ENCODE measurements around the gene OR6S1.
"Not testable (repeated sequence)": the region's sequence is repeated elsewhere in the genome, so short reads cannot be mapped to it uniquely, and the experiment has no call there.

The OR6S1 gene

DNA sequence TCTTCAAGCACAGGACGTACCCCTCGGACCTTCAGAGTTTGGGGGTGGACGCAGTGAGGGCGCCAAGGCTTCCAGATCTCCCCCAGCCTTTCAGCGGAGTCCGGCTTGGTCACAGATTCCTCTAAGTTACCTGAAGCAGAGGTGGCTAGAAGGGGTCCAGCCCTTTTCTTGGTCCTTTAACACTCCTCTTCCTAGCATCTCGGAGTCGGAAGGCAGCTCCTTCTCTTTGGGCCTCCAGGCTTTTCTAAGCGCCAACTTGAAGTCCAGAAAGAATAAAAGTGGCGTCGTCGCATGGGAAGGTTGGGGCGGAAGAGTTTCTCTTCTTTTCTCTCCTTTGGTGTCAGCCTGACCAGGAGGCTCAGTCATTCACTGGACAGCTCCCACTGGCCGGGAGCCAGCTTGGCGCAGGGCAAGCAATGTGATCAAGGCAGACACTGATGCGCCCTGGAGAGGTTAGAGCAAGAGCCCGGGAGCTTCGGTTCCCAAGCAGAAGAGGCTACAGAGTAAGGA lies 9.6 kb downstream of the OR6S1 start:
- no peak for DNase-seq (ENCODE audit: extremely low read depth in 1 of 2, low read depth in 1 of 2)

DNA sequence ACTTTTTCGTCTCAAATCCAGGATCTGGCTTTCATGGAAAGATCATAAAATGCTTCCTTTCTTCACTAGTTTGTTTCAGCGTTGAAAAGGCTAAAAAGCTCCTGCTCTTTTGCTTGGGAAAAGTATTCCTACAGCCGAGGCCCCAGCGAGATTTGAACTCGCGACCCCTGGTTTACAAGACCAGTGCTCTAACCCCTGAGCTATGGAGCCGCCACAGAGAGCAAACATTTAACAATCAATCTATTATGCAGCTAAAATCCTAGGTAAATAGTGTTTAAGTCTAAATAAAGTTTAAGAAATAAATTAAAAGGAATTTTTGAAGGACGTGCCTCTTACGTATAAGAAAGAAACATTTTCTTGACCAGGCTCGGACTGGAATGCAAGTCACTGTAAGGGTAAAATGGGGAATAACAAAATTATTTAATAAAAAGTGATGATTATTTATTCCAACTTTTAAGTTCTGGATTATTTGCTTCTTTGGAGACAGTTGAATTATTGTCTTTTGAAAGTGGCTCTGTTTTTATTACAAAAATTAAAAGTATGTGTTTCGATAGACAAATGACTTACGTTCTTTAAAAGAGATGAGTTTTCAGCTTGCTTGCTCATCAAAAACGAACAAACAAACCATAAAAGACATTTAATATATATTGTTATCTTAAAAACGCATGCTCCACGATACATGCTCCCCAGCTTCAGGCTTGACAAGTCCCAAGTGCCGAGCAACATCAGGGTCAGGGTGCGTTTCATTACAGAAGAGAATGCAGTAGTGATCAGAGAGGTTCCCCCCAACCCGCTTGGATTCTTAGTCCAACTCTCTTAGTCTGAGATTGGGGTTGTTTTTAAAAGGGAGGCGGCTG lies 10.2 kb downstream of the OR6S1 start:
- DNase-seq (ENCODE audit: extremely low read depth in 1 of 2, low read depth in 1 of 2): no peak

DNA sequence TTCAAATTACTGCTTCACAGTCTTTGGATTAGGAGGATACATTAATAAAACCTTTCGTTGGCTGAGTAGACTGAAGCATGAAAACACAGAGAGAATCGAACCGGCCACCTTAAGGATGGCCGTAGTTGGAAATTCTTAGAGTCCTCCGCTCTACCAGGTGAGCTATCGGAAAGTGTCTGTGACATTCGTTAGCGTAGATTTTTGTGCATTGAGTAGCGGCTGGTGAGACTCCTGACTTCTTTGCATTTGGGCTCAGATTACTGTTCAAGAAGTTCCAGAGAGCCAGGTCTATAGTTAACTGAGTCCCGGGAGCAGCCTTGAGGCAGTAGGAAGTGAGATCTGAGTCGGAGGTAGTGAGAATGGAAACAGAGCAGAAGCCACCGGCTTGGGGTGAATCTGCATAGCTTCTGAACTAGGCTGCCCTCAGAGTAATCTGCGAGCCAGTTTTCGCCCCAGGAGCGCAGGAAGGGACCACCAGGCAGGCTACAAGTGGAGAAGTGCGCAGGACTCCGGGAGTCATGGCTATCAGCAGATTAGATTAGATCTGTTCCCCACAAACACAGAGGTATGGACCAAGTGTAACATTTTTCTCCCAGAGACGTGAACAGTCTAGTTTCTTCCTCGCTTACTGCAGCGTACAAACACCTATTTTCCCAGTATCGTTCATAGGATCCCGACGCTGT lies 11.0 kb downstream of the OR6S1 start:
- DNase-seq (ENCODE audit: extremely low read depth in 1 of 2, low read depth in 1 of 2): no peak

DNA sequence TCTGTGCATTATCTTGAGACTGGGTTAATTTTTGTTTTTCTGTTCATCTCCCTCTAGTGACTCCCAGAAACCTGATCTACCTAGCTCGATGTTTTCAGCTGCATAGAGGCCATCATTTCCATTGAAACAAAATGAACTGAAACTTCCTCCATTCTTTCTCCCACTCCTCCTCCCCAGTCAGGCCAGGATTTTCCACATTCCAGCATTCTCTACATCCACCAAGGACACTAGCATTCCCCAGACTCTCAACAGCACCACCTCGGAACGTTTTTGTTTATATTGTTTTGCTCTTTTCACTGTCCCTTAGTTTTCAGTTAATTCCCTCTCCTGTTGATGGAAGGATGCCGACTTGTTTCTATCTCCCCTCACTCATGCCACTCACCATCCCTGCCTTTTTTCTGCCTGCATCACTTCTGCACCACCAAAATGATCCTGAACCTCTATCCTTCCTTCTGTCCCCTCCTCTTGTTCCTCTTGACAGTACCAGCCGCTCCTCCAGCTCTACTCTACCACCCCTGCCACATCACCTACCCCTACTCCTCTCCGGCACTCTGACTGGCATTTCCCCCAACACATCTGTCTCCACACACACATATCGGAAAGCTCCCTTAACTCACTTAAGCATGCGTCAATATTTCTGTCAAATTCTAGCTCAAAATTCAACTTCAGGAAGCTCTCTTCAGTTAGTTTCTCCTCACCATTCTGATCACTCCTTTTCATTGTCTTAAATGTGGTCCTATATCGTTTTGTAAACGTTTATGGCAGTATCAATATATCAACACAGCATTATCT lies 13.2 kb downstream of the OR6S1 start:
- DNase-seq (ENCODE audit: extremely low read depth in 1 of 2, low read depth in 1 of 2): no peak

DNA sequence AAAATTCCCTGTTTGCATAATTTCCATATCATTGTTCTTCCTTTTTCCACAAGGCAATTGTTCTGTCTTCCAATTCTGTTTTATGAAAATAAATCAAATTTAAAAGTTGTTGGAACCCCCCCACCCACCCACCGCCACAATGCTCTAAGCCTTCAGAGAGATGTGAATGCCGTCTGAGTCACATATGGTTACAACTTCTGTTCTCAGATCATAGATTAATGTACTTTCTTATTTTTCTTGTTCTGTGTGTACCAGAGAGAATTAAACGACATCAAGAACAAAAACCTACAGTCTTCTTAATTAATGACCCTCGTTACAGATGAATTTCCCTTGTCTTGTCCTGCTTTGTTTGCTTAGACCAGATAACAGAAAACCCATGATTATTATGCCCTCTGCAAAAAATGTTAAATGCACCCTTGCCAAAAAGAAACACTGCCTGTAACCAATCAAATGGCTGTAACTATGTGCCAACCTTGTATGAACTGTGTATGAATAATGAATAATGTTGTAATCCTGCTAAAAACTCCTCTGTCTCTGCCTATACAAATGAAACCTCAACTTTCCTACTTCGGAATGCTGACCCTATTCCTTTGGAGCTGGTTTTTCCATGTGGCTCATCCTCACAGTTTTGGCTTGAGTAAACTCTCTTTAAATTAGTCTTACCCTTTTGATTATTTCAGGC lies 14.0 kb downstream of the OR6S1 start:
- no peak for DNase-seq (ENCODE audit: extremely low read depth in 1 of 2, low read depth in 1 of 2)

DNA sequence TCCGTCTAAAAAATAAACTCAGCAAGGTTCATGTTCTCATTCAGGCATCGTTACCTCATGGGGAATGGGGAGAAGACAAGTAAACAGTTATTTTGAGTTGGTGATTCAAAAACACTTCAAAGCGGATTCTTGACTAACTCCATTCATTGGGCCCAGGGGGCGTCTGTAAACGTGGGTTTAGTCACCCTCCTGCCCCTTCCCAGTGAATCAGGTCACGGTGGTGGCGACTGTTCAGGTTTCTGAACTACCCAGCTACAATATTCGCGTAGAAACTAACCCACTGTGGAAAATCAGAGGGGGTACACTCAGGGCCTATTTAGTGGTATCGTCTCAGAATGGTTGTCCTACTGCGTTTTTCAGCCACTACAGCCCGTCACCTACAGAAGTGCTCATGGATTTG lies 15.2 kb downstream of the OR6S1 start:
- DNase-seq (ENCODE audit: extremely low read depth in 1 of 2, low read depth in 1 of 2): no peak

DNA sequence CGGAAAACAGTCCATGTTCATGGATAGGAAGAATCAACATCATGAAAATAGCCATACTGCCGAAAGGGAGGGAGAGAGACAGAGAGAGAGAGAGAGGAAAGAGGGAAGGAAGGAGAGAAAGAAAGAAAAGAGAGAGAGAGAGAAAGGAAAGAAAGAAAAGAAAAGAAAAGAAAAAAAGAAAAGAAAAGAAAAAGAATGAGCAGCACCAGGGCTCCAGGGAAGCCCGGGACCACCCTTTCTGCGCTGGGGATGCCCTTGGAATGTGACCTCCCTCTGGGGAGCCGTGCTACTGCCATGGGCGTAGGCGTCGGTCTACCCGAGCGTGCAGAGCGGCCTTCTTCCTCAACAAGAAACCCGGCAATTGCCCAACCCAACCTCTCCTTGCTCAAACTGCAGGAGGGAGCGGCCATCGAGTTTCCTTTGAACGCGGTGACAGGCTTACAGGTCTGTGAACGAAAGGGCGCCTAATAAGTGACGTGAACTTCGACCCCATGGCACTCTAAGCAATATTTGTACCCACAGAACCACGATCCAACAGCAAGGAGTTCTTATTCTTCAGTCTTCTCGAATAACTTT lies 16.9 kb downstream of the OR6S1 start:
- no peak for DNase-seq (ENCODE audit: extremely low read depth in 1 of 2, low read depth in 1 of 2)

DNA sequence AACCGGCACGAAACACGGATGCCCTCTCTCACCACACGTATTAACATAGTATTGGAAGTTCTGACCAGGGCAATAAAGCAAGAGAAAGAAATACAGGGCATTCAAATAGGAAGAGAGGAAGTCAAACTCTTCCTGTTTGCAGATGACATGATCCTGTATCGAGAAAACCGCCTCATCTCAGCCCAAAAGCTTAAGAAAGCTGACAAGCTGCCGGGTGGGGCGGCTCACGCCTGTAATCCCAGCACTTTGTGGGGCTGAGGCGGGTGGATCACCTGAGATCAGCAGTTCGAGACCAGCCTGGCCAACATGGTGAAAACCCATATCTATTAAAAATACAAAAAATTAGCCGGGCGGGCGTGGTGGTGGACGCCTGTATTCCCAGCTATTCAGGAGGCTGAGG lies 17.7 kb downstream of the OR6S1 start:
- no peak for DNase-seq (ENCODE audit: extremely low read depth in 1 of 2, low read depth in 1 of 2)

DNA sequence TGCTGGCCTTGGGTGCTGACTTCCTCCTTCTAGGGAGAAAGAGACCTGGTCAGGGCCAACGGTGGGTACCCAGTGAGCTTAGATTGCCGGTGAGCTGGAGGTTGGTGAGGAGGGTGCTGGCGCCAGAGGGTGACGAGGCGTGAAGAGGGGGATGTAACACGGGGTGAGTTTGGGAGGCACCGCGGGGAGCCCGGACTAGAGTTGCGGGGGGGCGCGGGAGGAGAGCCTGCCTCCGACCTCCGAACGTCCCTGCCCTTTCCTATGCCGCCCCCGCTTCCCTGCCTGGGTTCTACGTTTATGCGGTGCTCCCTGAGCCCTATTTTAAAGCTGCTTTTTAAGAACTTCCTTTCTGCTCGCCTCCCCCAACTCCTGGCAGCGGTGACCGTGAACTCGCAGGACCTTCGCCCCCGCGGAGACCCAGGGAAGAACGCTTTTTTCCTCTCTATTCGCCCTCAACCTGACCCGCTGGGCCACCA lies 18.6 kb downstream of the OR6S1 start:
- DNase-seq (ENCODE audit: extremely low read depth in 1 of 2, low read depth in 1 of 2): no peak

DNA sequence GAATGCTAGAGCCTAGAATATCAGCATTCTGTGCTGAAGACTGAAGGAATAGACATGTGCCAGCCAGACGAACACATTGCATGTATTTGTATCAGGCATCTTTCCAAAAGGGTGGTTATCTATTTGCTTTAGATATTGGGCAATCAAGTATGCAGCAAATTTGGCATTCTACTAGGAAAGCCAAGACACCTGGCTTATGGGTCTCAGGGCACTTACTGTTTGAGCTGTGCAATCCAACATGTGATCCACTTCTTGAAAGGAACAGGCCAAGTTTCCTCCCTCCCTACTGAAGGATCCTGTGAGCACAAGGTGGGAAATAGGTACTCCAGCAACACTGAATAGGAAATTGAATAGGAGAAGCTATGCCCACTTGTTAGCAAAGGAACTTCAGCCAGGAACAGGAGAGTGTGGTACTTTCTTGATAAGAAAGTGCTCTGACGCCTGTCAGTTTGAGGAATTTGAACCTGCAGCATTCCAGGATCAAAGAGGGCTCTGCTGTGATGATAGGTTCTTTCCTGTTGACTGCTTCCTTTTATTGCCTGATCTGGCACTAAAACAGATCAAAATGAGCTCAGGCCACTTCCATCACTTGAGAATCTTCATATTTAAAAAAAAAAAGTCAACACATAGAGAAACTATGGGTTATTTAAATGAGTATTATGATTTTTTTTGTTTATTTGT lies 20.6 kb downstream of the OR6S1 start:
- no peak for DNase-seq (ENCODE audit: extremely low read depth in 1 of 2, low read depth in 1 of 2)

DNA sequence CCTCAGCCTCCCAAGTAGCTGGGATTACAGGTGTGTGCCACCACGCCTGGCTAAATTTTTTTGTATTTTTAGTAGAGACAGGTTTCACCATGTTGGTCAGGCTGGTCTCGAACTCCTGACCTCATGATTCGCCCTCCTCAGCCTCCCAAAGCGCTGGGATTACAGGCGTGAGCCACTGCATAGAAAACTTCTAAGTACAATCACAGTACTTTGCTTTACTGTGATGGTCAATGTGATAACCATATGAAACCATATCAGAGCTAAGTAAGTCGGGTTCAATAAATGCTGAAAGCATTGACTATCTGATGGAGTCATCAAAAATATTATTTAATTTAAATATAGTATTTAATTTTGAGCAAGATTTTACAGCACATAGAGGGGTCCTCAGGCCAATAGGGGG lies 21.8 kb downstream of the OR6S1 start:
- not testable (repeated sequence) for DNase-seq (ENCODE audit: extremely low read depth in 1 of 2, low read depth in 1 of 2)

DNA sequence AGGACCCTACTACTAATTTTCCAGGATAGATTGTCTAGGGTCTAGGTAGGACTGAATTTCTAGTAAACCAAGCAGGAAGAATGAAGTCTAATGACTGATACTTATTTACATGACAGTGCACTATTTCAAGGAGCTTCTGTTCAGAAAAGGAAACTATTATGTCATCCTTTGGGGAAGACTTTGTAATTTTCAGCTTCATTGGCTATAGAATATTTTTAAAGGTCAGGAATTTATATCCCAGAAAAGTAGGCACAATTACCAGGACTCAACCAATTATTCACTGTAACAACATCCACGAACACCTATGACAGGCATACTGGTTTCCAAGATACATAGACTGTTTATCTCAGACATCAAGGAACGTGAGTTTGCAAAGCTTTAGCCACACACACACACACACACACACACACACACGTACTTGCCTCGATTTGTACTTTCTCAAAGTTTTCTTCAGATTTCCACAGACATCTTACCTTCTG lies 23.2 kb downstream of the OR6S1 start:
- no peak for DNase-seq (ENCODE audit: extremely low read depth in 1 of 2, low read depth in 1 of 2)

DNA sequence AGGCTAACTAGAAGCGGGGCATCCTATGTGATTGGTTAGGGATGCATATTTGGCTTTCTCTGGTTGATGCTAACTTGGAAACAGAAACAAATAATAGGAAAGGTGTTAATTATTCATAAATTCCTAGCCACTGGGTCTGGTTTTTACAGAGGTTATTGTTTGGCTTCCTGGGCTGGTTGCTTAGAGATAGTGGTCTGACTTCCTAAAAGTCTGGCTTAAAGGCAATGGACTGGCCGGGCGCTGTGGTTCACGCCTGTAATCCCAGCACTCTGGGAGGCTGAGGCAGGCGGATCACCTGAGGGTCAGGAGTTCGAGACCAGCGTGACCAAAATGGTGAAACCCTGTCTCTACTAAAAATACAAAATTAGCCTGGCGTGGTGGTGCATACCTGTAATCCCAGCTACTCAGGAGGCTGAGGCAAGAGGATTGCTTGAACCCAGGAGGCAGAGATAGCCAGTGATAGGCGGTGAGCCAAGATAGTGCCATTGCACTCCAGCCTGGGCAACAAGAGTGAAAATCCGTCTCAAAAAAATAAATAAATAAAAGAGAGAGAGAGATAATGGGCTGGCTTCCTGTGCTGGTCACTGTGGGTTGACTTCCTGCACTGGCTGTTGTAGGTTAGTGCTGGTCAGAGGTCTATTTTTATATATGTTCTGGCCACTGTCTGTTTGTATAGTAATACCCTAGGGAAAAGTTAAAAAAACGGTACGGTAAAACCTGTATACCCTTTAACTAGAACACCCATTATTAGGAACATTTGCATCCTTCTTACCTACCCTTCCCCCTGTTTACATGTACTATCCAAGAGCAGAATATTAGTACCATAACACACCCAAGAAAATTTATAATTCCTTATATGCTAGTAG lies 24.1 kb downstream of the OR6S1 start:
- DNase-seq (ENCODE audit: extremely low read depth in 1 of 2, low read depth in 1 of 2): no peak

DNA sequence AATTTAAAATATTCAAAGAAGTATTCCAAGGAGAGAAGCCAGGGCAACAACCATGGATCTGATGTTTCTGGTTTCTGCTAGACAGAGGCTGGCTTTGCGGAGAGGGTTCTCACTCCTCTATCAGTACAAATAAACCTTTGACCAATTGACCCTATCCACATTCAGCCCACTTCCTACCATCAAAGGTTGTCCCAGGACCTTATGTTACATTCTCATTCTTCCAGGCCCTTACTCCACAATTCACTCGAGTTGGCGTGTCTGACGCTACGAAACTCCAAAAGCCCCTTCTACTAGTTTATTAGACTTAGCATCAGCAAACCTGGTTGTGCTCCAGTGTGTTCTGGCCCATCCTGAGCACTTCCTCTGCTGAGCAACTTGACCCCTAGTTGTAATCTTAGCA lies 25.5 kb downstream of the OR6S1 start:
- no peak for DNase-seq (ENCODE audit: extremely low read depth in 1 of 2, low read depth in 1 of 2)

DNA sequence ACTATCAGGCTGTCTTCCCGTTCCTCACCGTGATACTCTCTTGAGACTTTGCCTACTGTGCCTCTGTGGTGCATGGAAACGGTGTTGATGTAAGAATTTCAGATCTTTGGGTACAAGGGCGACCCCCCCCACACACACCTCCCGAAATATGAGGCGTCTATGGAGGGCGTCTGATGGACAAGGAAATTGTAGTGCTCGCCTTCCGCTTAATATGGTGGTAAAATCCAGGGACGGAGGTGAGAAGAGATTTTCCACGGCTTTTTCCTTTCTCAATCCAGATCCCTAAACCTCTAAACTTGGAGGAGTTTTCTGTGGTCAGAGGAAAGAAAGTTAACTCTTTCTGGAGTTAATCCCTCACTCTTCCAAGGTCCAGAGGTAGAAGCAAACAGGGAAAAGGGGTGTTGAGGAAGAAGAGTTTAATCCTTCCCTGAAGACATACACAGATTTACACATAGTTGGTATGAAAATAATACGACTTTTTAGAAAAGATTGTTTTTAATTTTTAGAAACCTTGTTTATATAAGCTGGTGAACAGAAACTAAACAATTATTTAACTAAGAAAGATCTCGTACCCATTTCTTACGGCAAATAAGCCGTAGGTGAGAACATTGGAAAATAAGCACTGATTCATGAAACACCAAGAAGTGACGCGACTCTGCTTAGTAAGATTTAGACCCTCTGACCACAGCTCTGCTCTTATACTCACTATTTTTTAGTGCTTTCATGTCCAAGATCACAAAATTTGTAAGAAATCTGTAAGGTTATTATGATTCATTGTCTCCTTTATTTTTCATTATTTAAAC lies 27.3 kb downstream of the OR6S1 start:
- DNase-seq (ENCODE audit: extremely low read depth in 1 of 2, low read depth in 1 of 2): no peak

DNA sequence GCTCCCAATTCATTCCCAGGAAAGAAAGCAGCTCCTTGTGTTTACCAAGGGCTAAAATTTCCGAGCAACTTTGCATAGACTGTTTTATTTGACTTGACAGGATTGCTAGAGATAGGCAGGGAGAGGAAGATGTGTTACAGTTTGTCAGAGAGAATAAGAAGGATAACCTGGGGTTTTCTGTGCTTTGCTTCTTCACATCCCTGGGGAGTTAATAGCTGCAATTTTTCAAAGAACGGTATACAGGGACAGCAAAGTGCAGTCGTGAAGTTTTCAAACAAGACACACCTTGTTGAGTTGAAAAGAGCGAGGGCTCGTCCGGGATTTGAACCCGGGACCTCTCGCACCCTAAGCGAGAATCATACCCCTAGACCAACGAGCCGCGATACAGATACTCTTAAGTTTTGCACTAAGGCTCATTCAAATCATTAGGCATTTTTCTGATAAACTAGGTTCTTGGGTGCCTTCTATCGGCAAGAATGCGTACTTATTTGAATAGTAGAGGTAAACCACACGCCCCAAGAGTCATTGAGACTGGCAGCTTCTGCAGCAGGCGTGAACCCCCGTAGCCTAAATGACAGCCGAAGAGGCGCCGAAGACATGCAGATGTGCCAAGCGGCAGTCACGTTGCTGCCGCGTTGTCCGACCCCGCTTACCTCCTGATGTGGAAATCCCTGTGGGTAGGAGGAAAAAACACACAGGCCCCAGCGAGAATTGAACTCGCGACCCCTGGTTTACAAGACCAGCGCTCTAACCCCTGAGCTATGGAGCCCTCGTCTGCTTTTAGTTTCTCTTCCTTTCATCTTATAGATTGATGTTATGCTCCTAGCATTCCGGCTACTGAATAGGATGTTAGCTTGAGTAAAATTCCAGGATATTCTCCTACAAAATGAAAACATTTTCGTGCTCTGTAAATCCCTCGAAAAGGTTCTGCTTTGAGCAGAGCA lies 28.1 kb downstream of the OR6S1 start:
- peak in 1 of 2 donors; percentile 51 for DNase-seq (ENCODE audit: extremely low read depth in 1 of 2, low read depth in 1 of 2)

DNA sequence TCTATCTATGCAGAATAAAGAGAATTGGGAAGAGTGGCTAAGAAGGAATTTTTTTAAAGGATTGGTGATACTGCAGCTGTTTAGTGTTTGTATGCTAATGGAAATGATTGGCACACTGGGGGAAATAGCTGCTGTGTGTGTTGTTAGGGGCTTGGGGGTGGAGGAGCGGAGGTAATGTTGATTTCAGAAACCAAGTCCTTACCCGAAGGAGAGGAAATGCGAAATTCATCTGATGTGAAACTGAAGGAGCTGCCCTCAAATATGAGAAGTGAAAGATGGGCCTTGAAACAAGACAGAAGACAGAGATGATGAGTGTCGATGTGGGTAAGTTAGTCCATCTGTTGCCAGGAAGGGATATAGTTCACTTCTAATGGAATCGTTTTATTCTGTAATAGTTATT lies 29.1 kb downstream of the OR6S1 start:
- no peak for DNase-seq (ENCODE audit: extremely low read depth in 1 of 2, low read depth in 1 of 2)

All from activated CD8-positive, alpha-beta memory T cell treated with anti-CD3 and anti-CD28 coated beads for 1 hour (primary cell).